Chondrocyte (in vitro differentiated cells): ENCODE data around the gene ACVR1. TPM values are rescaled to one million over a fixed set of nuclear protein-coding genes. Genes with fewer than 3 reads are reported as not detected.

Experiments
- DNase-seq: peaks from one replicate; pipeline ENCODE4 v3.0.0; 2021; ENCODE audit warnings: mixed read lengths, low spot score
- H3K27ac Mint-ChIP-seq: one replicate; pipeline ENCODE4 v1.8.0; 2021; ENCODE audit warnings: mild to moderate bottlenecking, moderate library complexity, mixed read lengths; ENCODE audit not compliant: unreplicated experiment
- H3K27me3 Mint-ChIP-seq: 2 replicates; pipeline ENCODE4 v1.8.0; 2021; ENCODE audit warnings: low read depth, mixed read lengths
- H3K36me3 Mint-ChIP-seq: 2 replicates; pipeline ENCODE4 v1.8.0; 2021; ENCODE audit warnings: low read depth, mixed read lengths
- H3K4me1 Mint-ChIP-seq: 2 replicates; pipeline ENCODE4 v1.8.0; 2021; ENCODE audit warnings: low read depth, mild to moderate bottlenecking, mixed read lengths
- H3K4me3 Mint-ChIP-seq: one replicate; pipeline ENCODE4 v1.8.0; 2021; ENCODE audit warnings: mild to moderate bottlenecking, moderate library complexity, mixed read lengths; ENCODE audit not compliant: unreplicated experiment
- H3K9me3 Mint-ChIP-seq: 2 replicates; pipeline ENCODE4 v1.8.0; 2021; ENCODE audit warnings: low read depth, mixed read lengths
- CTCF ChIP-seq: fragments of 200-600 bp; sonication (generic); IDR thresholded peaks from 2 replicates; pipeline ENCODE4 v1.5.0; 2021; ENCODE audit warnings: antibody characterized with exemption, mild to moderate bottlenecking, moderate library complexity
- total RNA-seq: library from RNA; stranded (reverse); gene quantifications from 3 replicates; pipeline ENCODE4 v1.2.1, GENCODE V29; 2021

The ACVR1 gene
- total RNA-seq, 1 donor from 2014 or later = 81.7 TPM

- Mint-ChIP-seq H3K9me3 (no peaks in the 10 kb centered on the region), H3K4me1 (peaks cover 46% of the 10 kb centered on the region)
Measured at GRCh38 chr2:157790780-157791179, 85.3 kb downstream of the ACVR1 start.

GRCh38 chr2:157789933-157790511 is 86.1 kb downstream of the ACVR1 start:
- no peak for TF ChIP-seq CTCF
- H3K9me3 Mint-ChIP-seq = no peaks in the 10 kb centered on the region
- peaks cover 52% of the 10 kb centered on the region for H3K4me1 Mint-ChIP-seq
- H3K36me3 Mint-ChIP-seq = peaks cover 4% of the 10 kb centered on the region
- no peaks in the 10 kb centered on the region for H3K27me3 Mint-ChIP-seq
- H3K4me3 Mint-ChIP-seq = no peak overlapping the region
- DNase-seq = no peak
- H3K27ac Mint-ChIP-seq = peak overlapping the region; percentile 39

More at GRCh38 chr2:157790780-157791179, 85.3 kb downstream of the ACVR1 start:
- H3K36me3 Mint-ChIP-seq = peaks cover 5% of the 10 kb centered on the region
- H3K27me3 Mint-ChIP-seq = no peaks in the 10 kb centered on the region
- TF ChIP-seq CTCF = no peak
- no peak for DNase-seq
- no peak overlapping the region for H3K27ac Mint-ChIP-seq
- H3K4me3 Mint-ChIP-seq = no peak overlapping the region

GRCh38 chr2:157789256-157789655 is 86.9 kb downstream of the ACVR1 start:
- peaks cover 4% of the 10 kb centered on the region for H3K36me3 Mint-ChIP-seq
- TF ChIP-seq CTCF = no peak
- no peak overlapping the region for H3K4me3 Mint-ChIP-seq
- H3K9me3 Mint-ChIP-seq = no peaks in the 10 kb centered on the region
- DNase-seq = no peak
- H3K4me1 Mint-ChIP-seq = peaks cover 60% of the 10 kb centered on the region
- no peaks in the 10 kb centered on the region for H3K27me3 Mint-ChIP-seq
- peak overlapping the region; percentile 6 for H3K27ac Mint-ChIP-seq

GRCh38 chr2:157788201-157788600 is 87.9 kb downstream of the ACVR1 start:
- H3K4me1 Mint-ChIP-seq = peaks cover 66% of the 10 kb centered on the region
- peaks cover 4% of the 10 kb centered on the region for H3K36me3 Mint-ChIP-seq
- no peak overlapping the region for H3K4me3 Mint-ChIP-seq
- no peaks in the 10 kb centered on the region for H3K27me3 Mint-ChIP-seq
- peak overlapping the region; percentile 15 for H3K27ac Mint-ChIP-seq
- no peak for DNase-seq
- H3K9me3 Mint-ChIP-seq = no peaks in the 10 kb centered on the region
- no peak for TF ChIP-seq CTCF

- H3K36me3 Mint-ChIP-seq = peaks cover 4% of the 10 kb centered on the region
- H3K4me1 Mint-ChIP-seq = peaks cover 74% of the 10 kb centered on the region
- H3K27me3 Mint-ChIP-seq = no peaks in the 10 kb centered on the region
- DNase-seq = no peak
- H3K27ac Mint-ChIP-seq = peak overlapping the region; percentile 34
- H3K9me3 Mint-ChIP-seq = no peaks in the 10 kb centered on the region
- no peak for TF ChIP-seq CTCF
- H3K4me3 Mint-ChIP-seq = no peak overlapping the region
Measured at GRCh38 chr2:157787364-157787938, 88.7 kb downstream of the ACVR1 start.
